ENCODE measurements around the gene CACNA2D3. TPM values are rescaled to one million over a fixed set of nuclear protein-coding genes. Genes with fewer than 3 reads are reported as not detected.

CACNA2D3 gene
- total RNA-seq, 2 donors from 2014 or later, result 1.1 to 5.9 TPM

GRCh38 chr3:54668236-54668635, 545.9 kb downstream of the CACNA2D3 start:
- H3K27me3 ChIP-seq (replicated peaks; ENCODE audit: insufficient read depth), result no peaks in the 10 kb centered on the region
- H3K9me3 ChIP-seq, result no peaks in the 10 kb centered on the region
- H3K27ac ChIP-seq, result no peak overlapping the region
- no peak for TF ChIP-seq POLR2A (IDR thresholded peaks at IDR 0.05)
- TF ChIP-seq POLR2AphosphoS5 (IDR thresholded peaks at IDR 0.05), result no peak
- TF ChIP-seq CTCF (IDR thresholded peaks at IDR 0.05), result no peak
- no peaks in the 10 kb centered on the region for H3K4me1 ChIP-seq (replicated peaks)
- no peak for DNase-seq (ENCODE audit: low spot score)
- intact Hi-C loops (cut with DNase I), result no loop called here
- no peaks in the 10 kb centered on the region for H3K36me3 ChIP-seq
- no peak overlapping the region for H3K4me3 ChIP-seq
- 62% methylated on average over 3 of the region's 3 CpGs for WGBS

GRCh38 chr3:54670201-54671000, 548.0 kb downstream of the CACNA2D3 start:
- intact Hi-C loops (cut with DNase I), result no loop called here
- no peak overlapping the region for H3K4me3 ChIP-seq
- no peaks in the 10 kb centered on the region for H3K27me3 ChIP-seq (replicated peaks; ENCODE audit: insufficient read depth)
- WGBS, result 30% methylated on average over 8 of the region's 8 CpGs
- no peaks in the 10 kb centered on the region for H3K4me1 ChIP-seq (replicated peaks)
- H3K9me3 ChIP-seq, result no peaks in the 10 kb centered on the region
- TF ChIP-seq POLR2A (IDR thresholded peaks at IDR 0.05), result no peak
- TF ChIP-seq POLR2AphosphoS5 (IDR thresholded peaks at IDR 0.05), result no peak
- no peak for TF ChIP-seq CTCF (IDR thresholded peaks at IDR 0.05)
- DNase-seq (ENCODE audit: low spot score), result no peak
- no peak overlapping the region for H3K27ac ChIP-seq
- H3K36me3 ChIP-seq, result no peaks in the 10 kb centered on the region

GRCh38 chr3:54671511-54671910, 549.2 kb downstream of the CACNA2D3 start:
- Histone ChIP-seq H3K4me1 (replicated peaks) (no peaks in the 10 kb centered on the region), H3K27me3 (replicated peaks; ENCODE audit: insufficient read depth) (no peaks in the 10 kb centered on the region), H3K27ac (no peak overlapping the region), H3K9me3 (no peaks in the 10 kb centered on the region), H3K36me3 (no peaks in the 10 kb centered on the region), H3K4me3 (no peak overlapping the region)
- 44% methylated on average over 2 of the region's 2 CpGs for WGBS
- TF ChIP-seq CTCF (IDR thresholded peaks at IDR 0.05) (no peak), POLR2A (IDR thresholded peaks at IDR 0.05) (no peak), POLR2AphosphoS5 (IDR thresholded peaks at IDR 0.05) (no peak)
- DNase-seq (ENCODE audit: low spot score), result no peak
- intact Hi-C loops (cut with DNase I), result no loop called here

GRCh38 chr3:54676087-54676486, 553.7 kb downstream of the CACNA2D3 start:
- Histone ChIP-seq H3K36me3 (no peaks in the 10 kb centered on the region), H3K27ac (no peak overlapping the region), H3K4me3 (no peak overlapping the region), H3K9me3 (no peaks in the 10 kb centered on the region), H3K4me1 (replicated peaks) (no peaks in the 10 kb centered on the region), H3K27me3 (replicated peaks; ENCODE audit: insufficient read depth) (no peaks in the 10 kb centered on the region)
- DNase-seq (ENCODE audit: low spot score), result no peak
- WGBS, result 87% methylated on average over 5 of the region's 5 CpGs
- intact Hi-C loops (cut with DNase I), result no loop called here
- TF ChIP-seq POLR2AphosphoS5 (IDR thresholded peaks at IDR 0.05) (no peak), CTCF (IDR thresholded peaks at IDR 0.05) (no peak), POLR2A (IDR thresholded peaks at IDR 0.05) (no peak)

- H3K27ac ChIP-seq, result no peak overlapping the region
- no peaks in the 10 kb centered on the region for H3K9me3 ChIP-seq
- WGBS, result 95% methylated on average over 6 of the region's 6 CpGs
- no peaks in the 10 kb centered on the region for H3K27me3 ChIP-seq (replicated peaks; ENCODE audit: insufficient read depth)
- no peaks in the 10 kb centered on the region for H3K36me3 ChIP-seq
- no peak overlapping the region for H3K4me3 ChIP-seq
- no peak for DNase-seq (ENCODE audit: low spot score)
- TF ChIP-seq POLR2AphosphoS5 (IDR thresholded peaks at IDR 0.05) (no peak), POLR2A (IDR thresholded peaks at IDR 0.05) (no peak), CTCF (IDR thresholded peaks at IDR 0.05) (no peak)
- intact Hi-C loops (cut with DNase I), result no loop called here
- H3K4me1 ChIP-seq (replicated peaks), result no peaks in the 10 kb centered on the region
Observed at GRCh38 chr3:54681706-54682105, 559.4 kb downstream of the CACNA2D3 start.
